GF-D8 (cell line): ENCODE data around the gene GPATCH3.
"Not testable (repeated sequence)": the region's sequence is repeated elsewhere in the genome, so short reads cannot be mapped to it uniquely, and the experiment has no call there.

Experiments used
- DNase-seq: peaks from one replicate; lab custom pipeline; 2025; lab: John Stamatoyannopoulos, UW

The GPATCH3 gene

GRCh38 chr1:26912147-26912490 lies 11.9 kb upstream of the GPATCH3 start:
- no peak for DNase-seq

- DNase-seq, result no peak
Measured at GRCh38 chr1:26911399-26912146, 11.3 kb upstream of the GPATCH3 start.

GRCh38 chr1:26910343-26911160 lies 10.3 kb upstream of the GPATCH3 start:
- DNase-seq, result no peak

DNA sequence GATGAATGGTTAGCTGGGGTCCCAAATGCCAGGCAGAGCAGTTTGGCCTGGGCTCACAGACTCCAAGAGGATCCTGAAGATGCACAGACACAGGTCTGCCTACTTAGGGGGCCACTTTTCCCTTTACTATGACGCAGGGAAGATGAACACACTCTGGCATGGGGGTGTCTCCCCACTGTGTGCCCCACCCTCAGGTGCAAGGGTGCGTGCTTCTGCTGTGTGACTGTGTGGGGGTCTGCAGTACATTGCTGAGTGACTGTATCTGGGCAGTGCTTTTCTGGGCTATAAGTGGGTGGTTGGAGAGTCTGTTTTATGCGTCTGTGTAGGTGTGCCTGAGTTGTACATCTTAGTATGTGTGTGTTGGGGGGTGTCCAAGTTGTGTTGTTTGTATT lies 9.7 kb upstream of the GPATCH3 start:
- no peak for DNase-seq

GRCh38 chr1:26907071-26907917 lies 7.0 kb upstream of the GPATCH3 start:
- DNase-seq, result no peak

- no peak for DNase-seq
Measured at GRCh38 chr1:26900815-26901511, 696 bp upstream of the GPATCH3 start.

DNA sequence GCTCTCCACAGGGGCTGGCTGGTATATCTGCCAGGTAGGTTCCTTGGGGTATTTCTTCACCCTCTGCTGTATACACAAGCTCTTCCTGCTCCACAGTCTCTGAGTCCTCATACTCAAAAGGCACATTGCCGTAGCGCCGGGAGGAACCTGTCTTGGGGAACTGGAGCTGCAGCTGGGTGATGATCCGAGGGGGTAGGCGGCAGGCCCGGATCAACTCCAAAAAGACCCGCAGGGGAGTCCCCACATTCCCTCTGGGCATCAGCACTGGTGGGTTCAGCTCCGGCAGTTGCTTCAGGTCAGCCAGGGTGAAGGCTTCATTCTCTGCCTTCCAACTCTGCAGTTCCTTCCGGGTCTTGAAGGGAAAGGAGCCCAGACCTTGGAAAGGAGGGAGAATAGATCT lies 2.9 kb downstream of the GPATCH3 start:
- no peak for DNase-seq

- DNase-seq, result no peak
Measured at GRCh38 chr1:26894263-26894662, 6.0 kb downstream of the GPATCH3 start.

DNA sequence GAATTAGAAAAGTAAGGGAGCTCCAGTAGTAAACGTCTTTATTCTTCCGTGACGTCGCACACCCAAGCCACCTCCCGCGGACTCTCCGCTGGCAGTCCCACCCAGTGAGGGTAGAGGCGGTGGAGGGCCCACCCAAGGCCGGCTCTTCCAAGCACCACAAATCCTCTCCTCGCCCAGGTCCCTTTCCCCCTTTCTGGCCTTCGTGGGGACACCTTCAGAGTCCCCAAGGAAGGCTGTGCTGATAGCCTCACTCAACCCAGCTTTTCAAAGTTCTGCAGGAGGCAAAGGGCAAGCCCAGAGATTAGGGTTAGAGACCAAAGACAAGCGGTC lies 9.8 kb downstream of the GPATCH3 start:
- no peak for DNase-seq

GRCh38 chr1:26889551-26890466 lies 10.5 kb downstream of the GPATCH3 start, which contains the start of gene GPN2:
TSS of gene GPN2 (minus strand) at chr1:26890283. CDS start at chr1:26890096, 187 bp downstream.
- peak; percentile 36 for DNase-seq

DNA sequence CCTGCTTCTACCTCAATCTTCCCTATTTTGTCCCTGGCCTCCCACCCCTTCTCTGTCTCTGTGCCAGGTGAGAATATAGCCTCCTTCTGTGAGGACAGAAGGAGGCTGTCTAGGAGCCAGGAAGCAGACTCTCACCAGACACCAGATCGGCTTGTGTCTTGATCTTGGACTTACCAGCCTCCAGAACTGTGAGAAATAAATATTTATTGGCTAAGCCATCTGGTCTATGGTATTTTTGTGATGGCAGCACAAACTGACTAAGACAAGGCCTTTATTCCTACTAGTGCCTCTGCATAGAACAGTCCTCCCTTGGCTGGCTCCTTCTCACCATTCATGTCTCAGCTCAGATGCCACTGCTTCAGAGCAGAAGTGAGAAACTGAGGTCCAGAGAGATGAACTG lies 12.0 kb downstream of the GPATCH3 start:
- no peak for DNase-seq

GRCh38 chr1:26887125-26887524 lies 13.1 kb downstream of the GPATCH3 start:
- no peak for DNase-seq

DNA sequence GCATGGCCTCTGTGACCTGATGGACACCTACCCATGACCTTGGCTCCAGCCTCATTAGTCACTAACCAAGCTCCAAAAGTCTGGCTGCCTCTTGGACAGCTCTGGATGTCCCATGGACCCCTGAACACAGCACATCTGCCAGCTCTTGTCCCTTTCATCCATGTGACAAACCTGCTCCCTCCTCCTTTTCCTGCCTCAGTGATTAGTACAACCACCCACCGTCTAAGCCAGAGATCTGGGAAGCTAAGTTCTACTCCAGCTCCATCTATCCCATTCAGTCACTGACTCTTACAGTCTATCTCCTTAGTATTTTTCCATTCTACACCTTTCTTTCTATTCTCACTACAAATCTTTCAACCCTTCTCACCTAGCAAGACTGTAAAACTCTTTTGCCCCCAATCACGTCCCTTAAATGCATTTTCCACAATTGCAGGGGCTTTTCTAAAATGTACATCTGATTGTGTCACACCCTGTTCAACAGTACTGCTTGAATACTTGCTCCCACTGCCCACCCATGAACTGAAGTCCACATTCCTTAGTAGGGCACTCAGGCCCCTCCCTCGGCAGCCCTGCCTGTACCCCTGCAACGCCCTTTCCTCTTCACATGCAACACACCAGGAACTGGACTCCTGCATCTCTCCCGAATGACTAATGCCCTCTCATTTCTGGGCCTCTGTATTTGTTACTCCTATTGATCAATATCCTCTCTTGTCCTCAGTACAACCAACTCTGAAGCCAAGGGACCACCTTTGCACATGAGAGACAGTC lies 17.4 kb downstream of the GPATCH3 start:
- no peak for DNase-seq

DNA sequence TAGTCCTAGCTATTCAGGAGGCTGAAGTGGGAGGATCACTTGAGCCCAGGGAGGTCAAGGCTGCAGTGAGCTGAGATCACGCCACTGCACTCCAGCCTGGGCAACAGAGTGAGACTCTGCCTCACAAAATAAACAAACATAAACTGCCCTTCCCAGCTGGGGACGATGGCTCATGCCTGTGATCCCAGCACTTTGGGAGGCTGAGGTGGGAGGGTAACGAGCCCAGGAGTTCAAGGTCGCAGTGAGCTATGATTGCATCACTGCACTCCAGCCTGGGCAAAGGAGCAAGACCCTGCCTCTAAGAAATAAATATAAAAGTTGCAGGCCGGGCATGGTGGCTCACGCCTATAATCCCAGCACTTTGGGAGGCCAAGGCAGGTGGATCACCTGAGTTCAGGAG lies 18.7 kb downstream of the GPATCH3 start:
- DNase-seq, result not testable (repeated sequence)

GRCh38 chr1:26879793-26880192 lies 20.5 kb downstream of the GPATCH3 start:
- DNase-seq, result no peak

DNA sequence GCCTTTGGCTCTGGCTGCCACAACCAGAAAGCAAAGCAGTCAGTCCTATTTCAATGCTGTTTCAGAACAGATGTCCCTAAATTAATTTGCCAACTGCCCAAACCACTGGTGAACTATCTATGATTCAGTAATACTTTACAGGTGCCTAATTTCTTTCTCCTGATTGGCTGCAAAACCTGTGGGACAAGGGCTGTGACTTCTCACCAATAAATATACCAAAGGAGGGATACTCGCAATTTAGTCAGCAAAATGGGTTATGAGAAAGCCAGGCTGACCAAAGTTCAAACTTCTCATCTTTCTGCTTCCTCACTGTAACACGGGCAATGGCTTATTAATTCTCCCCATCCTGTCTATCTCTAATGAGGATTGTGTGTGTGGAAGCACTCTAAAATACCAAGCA lies 22.9 kb downstream of the GPATCH3 start:
- DNase-seq, result no peak

DNA sequence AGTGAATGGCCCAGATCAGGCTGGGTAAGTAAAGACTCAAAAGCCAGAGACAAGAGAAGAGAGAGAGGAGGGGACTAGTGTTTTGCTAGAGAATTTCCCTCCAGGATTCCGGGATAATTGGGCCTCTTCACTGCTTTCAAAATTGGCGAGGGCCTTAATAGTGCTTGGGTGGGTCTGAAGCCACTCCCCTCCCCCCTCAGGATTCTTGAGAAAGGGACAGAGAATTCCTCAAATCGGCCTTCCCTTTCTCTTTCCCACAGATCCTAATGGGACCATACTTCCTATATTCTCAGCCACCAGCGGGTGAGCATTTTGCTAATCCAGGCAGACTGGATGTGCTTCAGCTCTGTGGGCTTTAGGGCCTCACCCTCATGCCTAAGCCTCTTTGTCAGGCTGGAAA lies 25.4 kb downstream of the GPATCH3 start:
- DNase-seq, result no peak

GRCh38 chr1:26873097-26873496 lies 27.2 kb downstream of the GPATCH3 start:
- not testable (repeated sequence) for DNase-seq

DNA sequence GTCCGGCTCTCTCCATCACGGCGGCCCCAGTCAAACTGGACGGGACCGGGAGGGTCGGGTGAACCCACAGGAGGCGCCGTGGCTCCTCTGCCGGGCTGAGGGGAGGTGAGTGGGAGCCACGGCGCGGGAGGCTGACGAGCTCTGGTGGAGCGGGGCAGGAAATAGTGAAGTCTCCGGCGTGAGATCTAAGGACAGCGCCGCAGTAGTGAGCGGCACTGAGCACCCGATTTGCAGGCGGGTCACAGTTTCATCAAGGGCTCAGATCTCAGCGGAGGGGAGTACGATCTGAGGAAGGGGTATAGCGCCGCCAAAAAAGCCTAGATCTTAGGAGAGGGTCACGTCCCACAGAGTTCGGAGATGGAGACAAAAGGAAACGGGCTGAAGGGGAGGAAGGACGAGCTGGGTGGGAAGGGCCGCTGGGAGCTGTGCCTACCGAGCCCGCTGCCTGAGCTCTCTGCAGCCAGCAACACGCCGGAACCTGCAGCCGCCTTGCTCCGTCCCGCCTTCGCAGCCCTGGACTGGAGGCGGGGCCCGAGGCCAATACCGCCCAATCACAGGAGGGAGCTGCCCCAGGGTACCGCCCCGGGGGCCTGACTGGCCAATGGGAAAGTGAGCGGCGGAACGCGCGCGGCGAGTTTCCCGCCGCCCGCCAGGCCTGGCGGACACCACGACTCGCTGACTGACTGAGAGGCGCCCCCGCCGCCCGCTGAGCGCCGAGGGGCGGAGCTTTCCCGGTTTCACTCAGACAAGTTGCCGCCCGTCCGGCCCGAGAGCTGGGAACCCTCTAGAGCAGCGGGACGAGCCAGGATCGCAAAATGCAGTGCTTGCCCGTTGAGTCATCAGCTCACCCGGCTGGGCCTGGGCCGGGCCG lies 35.4 kb downstream of the GPATCH3 start:
- DNase-seq, result peak; percentile 89
